GM10266 (cell line): ENCODE data around the gene HIBADH.

Experiments used
- DNase-seq: peaks from one replicate; pipeline ENCODE4 v3.0.0; 2012; ENCODE audit errors: extremely low spot score
- CTCF ChIP-seq: IDR thresholded peaks from 2 replicates; pipeline ENCODE4 v1.5.1; 2012; ENCODE audit warnings: mild to moderate bottlenecking, low read depth; ENCODE audit not compliant: control insufficient read depth, insufficient read depth; ENCODE audit errors: missing control alignments

The HIBADH gene

DNA sequence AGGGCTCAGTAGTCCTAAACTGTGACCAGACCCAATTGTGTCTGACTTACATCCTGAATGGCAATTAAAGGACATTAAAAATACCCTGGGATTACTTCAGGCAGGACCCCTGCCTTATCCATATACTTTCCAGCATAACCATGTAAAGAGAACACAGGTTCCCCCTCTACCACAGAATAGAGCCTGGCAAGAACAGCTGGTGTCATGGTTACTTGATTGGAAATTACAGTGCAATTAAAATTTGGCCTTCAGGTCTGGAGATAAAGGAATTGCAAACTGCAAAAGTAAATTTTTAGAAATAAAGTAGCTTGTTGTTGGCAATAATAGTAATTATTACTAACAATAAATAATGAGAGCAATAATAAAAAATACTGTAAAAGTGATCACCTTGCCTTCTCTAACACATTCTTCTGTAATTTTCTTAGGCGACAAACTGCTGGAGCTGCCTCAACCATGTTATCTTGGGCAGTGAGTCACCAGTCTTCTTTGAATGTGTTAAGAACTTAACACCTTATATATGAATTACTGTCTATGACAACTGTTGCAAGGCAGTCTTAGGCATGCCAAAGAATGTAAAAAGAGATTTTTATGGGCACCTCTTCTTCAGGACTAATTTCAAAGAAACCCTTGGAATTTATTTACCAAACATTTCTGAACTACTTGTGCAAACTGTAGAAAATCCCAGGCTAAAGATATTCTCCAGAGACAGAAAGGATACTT is 53.7 kb downstream of the HIBADH start:
- DNase-seq, result no peak
- TF ChIP-seq CTCF, result no peak

DNA sequence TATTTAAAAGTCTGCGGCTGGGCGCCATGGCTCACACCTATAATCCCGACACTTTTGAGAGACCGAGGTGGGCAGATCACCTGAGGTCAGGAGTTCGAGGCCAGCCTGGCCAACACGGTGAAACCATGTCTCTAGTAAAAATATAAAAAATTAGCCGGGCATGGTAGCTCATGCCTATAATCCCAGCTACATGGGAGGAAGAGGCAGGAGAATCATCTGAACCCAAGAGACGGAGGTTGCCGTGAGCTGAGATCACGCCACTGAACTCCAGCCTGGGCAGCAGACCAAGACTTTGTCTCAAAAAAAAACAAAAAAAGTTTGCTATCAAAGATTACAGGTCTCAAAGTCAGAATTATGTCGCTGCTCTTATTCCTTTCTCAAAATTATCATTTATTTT is 55.5 kb downstream of the HIBADH start:
- DNase-seq, result no peak
- TF ChIP-seq CTCF, result no peak

DNA sequence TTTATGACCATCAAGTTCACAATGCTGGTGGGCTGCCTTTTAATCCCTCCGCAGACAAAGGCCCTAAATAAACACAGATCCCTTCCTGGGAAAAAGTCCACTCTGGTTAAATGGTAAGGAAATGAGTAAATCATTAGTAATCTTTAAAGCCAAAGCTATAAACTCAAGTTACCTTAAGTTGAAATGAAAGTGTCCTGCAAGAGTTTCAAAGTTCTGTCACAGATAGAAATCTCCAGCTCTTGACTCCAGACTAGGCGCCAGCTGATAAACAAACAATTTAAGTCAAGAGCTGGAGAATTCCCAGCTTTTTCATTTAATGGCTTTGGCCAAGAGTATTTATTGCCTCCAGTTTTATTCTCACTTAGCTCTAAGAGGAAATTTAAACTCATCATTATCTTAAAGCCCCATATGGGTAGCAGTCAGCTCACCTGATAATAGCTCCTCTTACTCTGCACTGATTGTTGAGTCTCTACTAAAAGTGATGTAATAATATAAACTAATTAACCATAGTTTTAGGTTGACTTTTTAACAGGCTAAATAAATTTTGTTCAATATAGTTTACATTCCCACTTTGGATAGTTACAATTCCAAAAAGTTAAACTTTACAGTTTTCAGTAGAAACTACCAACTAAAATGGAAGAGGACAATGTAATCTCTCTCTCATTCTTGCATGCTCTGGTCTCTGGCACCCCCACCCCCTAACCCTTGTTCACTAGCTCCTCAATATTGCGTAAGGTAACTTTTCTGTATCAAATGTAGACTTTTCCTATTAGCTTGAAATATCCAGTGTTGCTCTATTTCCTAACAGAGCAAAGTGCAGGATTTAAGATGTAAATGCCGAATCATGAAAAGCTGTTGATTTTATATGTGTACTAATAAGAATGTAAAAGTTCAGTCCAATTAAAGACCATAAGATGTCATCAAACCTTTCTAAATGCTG is 56.1 kb downstream of the HIBADH start:
- TF ChIP-seq CTCF, result no peak
- DNase-seq, result no peak

DNA sequence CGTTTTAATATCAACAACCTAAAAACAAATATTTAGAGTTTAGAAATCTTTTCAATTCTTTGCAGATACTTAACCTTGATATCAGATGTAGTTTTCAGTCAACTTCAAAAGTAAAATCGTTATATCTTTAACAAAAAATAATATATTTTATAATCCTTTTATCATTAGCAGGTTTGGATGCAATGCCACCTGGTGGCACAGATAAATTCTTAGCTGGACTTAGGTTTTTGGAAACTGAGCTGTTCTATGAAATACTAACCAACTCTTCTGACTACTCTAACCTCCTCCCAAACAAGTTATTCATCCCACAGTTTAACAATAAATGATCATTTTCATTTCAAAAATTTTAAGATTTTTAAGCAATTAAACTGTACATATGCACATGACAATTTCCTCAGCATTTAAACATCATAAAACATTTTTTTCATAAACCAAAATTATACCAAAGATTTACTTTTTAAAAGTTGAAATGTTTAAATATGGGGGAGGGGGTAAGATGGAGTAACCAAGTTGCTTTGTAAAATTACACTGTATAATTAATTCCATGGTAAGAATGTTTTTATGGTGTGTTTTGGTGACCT is 56.9 kb downstream of the HIBADH start:
- TF ChIP-seq CTCF, result no peak
- no peak for DNase-seq

- no peak for TF ChIP-seq CTCF
- no peak for DNase-seq
Observed at GRCh38 chr7:27605283-27605682, 57.4 kb downstream of the HIBADH start.

GRCh38 chr7:27603813-27604212 is 58.9 kb downstream of the HIBADH start:
- no peak for DNase-seq
- no peak for TF ChIP-seq CTCF
